MV-4-11 (cell line): ENCODE data around the gene CNPPD1.

Source experiments
- DNase-seq: peaks from one replicate; lab custom pipeline; 2025; lab: John Stamatoyannopoulos, UW

Gene CNPPD1

DNA sequence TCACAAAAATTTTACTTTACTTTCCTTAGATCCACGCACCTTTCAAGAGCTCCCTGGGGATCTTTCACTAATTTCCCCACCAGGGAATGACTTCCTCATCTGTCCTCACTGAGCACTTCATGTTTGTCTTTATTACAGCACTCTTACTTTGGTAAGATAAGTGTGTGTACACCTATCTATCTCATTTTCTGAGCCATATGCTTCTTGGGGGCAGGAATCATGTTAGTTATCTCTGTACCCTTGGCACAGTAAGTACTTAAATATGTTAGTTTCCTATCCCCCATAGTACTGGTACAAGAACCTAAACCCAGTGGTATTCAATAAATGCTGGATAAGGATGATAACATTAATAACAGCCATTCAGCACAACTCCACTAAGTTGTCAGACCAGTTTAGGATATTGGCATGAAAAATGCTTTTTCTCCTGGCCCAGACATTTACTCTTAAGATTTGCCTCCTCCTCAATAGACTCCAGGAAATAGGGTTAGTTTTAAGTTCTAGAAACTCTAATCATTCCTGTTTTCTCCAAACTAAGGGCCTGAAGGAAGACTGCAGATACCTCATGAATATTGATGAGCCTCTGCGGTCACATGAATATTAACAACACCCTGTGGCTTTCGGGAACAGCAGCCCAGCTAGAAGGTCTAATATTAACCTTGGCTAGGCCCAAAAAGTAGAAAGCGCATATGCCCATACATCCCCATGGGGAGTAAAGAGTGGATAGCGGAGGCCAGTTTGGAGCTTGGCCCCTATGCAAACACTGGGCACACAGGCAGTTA is 54.3 kb downstream of the CNPPD1 start:
- no peak for DNase-seq
